Panc1 (cell line): ENCODE measurements around the gene CAVIN2. TPM values are rescaled to one million over a fixed set of nuclear protein-coding genes. Genes with fewer than 3 reads are reported as not detected.
A peak's percentile ranks its signal among the peaks of the same experiment; 100 is the strongest.

Source experiments
- ATAC-seq: fragments of 200-7000 bp; cut with Tn5 transposase; 2 replicates; pipeline ENCODE4 v1.9.1; 2020; ENCODE audit warnings: mild to moderate bottlenecking, moderate library complexity
- BruUV-seq: library from RNA; stranded (reverse); fragments of 400-500 nt; replicated peaks from 2 replicates; lab custom pipeline; 2021; lab: Mats Ljungman, UMichigan
- CTCF ChIA-PET: fragments of 300-600 bp; sonication (Branson Sonifier 250); formaldehyde crosslinking; loops from one replicate; lab custom pipeline; 2022; ENCODE audit warnings: antibody characterized with exemption; lab: Charles Lee
- POLR2A ChIA-PET: fragments of 300-600 bp; sonication (Branson Sonifier 250); formaldehyde crosslinking; loops from one replicate; lab custom pipeline; 2022; ENCODE audit warnings: antibody characterized with exemption; lab: Charles Lee
- DNase-seq: peaks from one replicate; pipeline ENCODE4 v3.0.0-alpha.2; 2010; ENCODE audit warnings: low read depth, low spot score
- H3K27ac ChIP-seq: 2 replicates; pipeline ENCODE4 v1.5.1; 2011; ENCODE audit warnings: mild to moderate bottlenecking, low read length, inconsistent platforms
- H3K27me3 ChIP-seq: fragments of 200-500 bp; sonication (Bioruptor generic); 2 replicates; pipeline ENCODE4 v1.6.0; 2014; ENCODE audit warnings: low read length, inconsistent platforms; ENCODE audit not compliant: control insufficient read depth, insufficient read depth
- H3K36me3 ChIP-seq: fragments of 200-500 bp; sonication (Bioruptor generic); 2 replicates; pipeline ENCODE4 v1.5.1; 2014; ENCODE audit warnings: inconsistent platforms, mild to moderate bottlenecking, low read length, moderate library complexity; ENCODE audit not compliant: control insufficient read depth, insufficient read depth
- H3K4me1 ChIP-seq: 2 replicates; pipeline ENCODE4 v1.5.1; 2011; ENCODE audit warnings: inconsistent platforms, mild to moderate bottlenecking, low read length, moderate library complexity; ENCODE audit not compliant: control insufficient read depth, insufficient read depth
- H3K4me3 ChIP-seq, 2 experiments: 2 replicates each; pipeline ENCODE4 v1.5.1; 2011 to 2012; ENCODE audit warnings: low read depth in 2 of 2, low read length in 2 of 2, mild to moderate bottlenecking in 2 of 2, inconsistent platforms in 1 of 2, moderate library complexity in 1 of 2
- H3K9me3 ChIP-seq: fragments of 200-500 bp; sonication (Bioruptor generic); 2 replicates; pipeline ENCODE4 v1.5.1; 2014; ENCODE audit warnings: low read depth, mild to moderate bottlenecking, inconsistent platforms, low read length, moderate library complexity; ENCODE audit not compliant: control insufficient read depth, insufficient read depth
- POLR2AphosphoS5 ChIP-seq: IDR thresholded peaks from 2 replicates; pipeline ENCODE4 v1.6.1; 2012; ENCODE audit warnings: mild to moderate bottlenecking, low read depth, low read length, moderate library complexity
- SIN3A ChIP-seq: IDR thresholded peaks from 2 replicates; pipeline ENCODE4 v1.6.1; 2012; ENCODE audit warnings: low read depth, mild to moderate bottlenecking, low read length, moderate library complexity, borderline replicate concordance; ENCODE audit not compliant: insufficient read depth
- TCF7L2 ChIP-seq: IDR thresholded peaks from 2 replicates; pipeline ENCODE4 v1.6.1; 2011; ENCODE audit warnings: mild to moderate bottlenecking, low read depth, low read length, inconsistent platforms
- in situ Hi-C: cut with HindIII; loops from 2 replicates; pipeline ENCODE4 v1.10.0; 2016; ENCODE audit warnings: low sequenced_read_pairs, low pct_unique_long_range_greater_than_20kb
- intact Hi-C: fragments of 100-400 bp; cut with micrococcal nuclease; formaldehyde crosslinking; loops from one replicate; pipeline ENCODE4 v1.10.0; 2022; ENCODE audit not compliant: unreplicated experiment
- total RNA-seq: library from RNA; stranded (reverse); gene quantifications from one replicate; pipeline ENCODE4 v1.2.1, GENCODE V29; 2021; ENCODE audit not compliant: unreplicated experiment
- TF ChIP-seq, protein P1 (sequence below): fragments of 450-650 bp; IDR thresholded peaks from 2 replicates; pipeline ENCODE4 v1.5.1; 2017; ENCODE audit warnings: mild to moderate bottlenecking
- TF ChIP-seq, protein P2 (sequence below), 2 experiments: IDR thresholded peaks; 2 replicates each; pipeline ENCODE4 v1.6.1; 2011 to 2012; ENCODE audit warnings: low read depth in 2 of 2, control low read depth in 1 of 2, low read length in 1 of 2, mild to moderate bottlenecking in 1 of 2, moderate library complexity in 1 of 2; ENCODE audit not compliant: insufficient read depth in 1 of 2

CAVIN2 gene
- total RNA-seq, 1 experiment from 2014 or later, result 0.95 TPM

DNA sequence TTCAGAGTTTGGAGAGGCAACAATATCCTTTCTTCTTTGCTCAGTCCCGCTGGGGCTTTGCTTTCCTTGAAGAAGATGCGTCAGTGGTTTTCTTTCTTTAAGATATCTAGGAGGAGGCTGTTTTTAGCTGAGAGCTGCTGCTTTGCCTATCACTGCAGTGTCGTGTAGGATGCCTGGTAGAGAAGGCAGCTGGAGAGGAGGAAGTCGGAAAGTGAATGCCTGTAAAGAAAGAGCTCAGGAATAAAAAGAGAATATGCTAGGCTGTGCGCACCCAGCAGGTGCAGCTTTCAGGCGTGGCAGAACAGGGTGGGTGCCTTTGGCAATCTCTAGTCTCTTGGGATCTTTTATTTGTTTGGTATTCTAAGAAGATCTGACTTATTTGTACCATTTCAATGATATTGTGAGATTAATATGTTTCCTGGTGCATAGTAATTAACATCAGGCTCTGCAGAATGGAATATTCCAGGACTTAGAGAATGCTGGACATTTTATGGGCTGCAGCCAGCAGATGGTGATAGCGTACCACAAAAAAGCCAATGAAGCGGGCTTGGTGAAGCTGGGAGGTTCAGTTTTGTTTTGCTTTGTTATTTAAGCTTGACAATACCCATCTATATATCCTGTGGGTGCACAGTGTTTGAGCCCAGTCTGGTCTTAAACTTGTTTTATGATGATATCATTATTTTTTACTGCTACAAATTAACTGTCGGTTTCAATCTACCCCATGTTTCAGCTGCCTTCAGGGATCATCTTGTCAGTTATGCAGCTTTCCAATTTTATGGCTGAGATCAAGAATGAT is 34.9 kb downstream of the CAVIN2 start:
- ChIA-PET CTCF (interaction anchor here (0.6 to 1.5 kb wide), 4 partner anchors 11 to 1559 kb away, joined by 3 to 27 read pairs (median 4); no protein-coding TSS in a partner anchor), POLR2A (no interaction called here)
- H3K4me3 ChIP-seq, result no peak overlapping the region
- no peaks in the 10 kb centered on the region; the same call in 1 of the 2 replicates for H3K4me1 ChIP-seq
- intact Hi-C loops (loop anchor here (1.0 kb wide), 1 partner anchor 350 kb away; no protein-coding TSS in a partner anchor), in situ Hi-C loops (no loop called here)
- TF ChIP-seq, protein P1, sequence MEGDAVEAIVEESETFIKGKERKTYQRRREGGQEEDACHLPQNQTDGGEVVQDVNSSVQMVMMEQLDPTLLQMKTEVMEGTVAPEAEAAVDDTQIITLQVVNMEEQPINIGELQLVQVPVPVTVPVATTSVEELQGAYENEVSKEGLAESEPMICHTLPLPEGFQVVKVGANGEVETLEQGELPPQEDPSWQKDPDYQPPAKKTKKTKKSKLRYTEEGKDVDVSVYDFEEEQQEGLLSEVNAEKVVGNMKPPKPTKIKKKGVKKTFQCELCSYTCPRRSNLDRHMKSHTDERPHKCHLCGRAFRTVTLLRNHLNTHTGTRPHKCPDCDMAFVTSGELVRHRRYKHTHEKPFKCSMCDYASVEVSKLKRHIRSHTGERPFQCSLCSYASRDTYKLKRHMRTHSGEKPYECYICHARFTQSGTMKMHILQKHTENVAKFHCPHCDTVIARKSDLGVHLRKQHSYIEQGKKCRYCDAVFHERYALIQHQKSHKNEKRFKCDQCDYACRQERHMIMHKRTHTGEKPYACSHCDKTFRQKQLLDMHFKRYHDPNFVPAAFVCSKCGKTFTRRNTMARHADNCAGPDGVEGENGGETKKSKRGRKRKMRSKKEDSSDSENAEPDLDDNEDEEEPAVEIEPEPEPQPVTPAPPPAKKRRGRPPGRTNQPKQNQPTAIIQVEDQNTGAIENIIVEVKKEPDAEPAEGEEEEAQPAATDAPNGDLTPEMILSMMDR, result peak; percentile 83
- TF ChIP-seq, protein P2, sequence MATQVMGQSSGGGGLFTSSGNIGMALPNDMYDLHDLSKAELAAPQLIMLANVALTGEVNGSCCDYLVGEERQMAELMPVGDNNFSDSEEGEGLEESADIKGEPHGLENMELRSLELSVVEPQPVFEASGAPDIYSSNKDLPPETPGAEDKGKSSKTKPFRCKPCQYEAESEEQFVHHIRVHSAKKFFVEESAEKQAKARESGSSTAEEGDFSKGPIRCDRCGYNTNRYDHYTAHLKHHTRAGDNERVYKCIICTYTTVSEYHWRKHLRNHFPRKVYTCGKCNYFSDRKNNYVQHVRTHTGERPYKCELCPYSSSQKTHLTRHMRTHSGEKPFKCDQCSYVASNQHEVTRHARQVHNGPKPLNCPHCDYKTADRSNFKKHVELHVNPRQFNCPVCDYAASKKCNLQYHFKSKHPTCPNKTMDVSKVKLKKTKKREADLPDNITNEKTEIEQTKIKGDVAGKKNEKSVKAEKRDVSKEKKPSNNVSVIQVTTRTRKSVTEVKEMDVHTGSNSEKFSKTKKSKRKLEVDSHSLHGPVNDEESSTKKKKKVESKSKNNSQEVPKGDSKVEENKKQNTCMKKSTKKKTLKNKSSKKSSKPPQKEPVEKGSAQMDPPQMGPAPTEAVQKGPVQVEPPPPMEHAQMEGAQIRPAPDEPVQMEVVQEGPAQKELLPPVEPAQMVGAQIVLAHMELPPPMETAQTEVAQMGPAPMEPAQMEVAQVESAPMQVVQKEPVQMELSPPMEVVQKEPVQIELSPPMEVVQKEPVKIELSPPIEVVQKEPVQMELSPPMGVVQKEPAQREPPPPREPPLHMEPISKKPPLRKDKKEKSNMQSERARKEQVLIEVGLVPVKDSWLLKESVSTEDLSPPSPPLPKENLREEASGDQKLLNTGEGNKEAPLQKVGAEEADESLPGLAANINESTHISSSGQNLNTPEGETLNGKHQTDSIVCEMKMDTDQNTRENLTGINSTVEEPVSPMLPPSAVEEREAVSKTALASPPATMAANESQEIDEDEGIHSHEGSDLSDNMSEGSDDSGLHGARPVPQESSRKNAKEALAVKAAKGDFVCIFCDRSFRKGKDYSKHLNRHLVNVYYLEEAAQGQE (IDR thresholded peaks at IDR 0.05; ENCODE audit: insufficient read depth in 1 of 2, low read depth in 2 of 2, low read length in 1 of 2), result no peak
- TF ChIP-seq SIN3A (no peak), TCF7L2 (no peak)
- ATAC-seq (peak; percentile 94), DNase-seq (peak; percentile 60)
- no peaks in the 10 kb centered on the region for H3K36me3 ChIP-seq
- H3K27me3 ChIP-seq, result no peaks in the 10 kb centered on the region
- H3K27ac ChIP-seq, result no peak overlapping the region
- BruUV-seq, result no TSS peak
- no peaks in the 10 kb centered on the region for H3K9me3 ChIP-seq

DNA sequence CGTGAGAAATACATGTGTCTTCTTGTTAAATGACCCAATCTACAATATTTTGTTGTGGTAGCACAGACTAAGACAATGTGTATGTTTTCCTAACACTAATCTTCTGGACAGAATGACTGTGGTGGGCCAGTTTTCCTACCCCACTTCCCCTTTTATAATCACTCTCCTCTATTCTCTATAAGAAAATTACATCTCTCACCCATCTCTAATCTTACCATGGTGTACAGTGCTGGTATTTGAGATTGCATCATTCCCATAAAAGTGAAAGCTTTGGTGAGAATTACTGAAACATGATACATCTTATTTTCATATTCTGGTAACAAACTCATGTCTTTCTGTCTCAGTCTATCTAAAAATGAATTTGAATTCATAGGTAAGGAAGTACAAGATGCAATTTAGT is 40.5 kb downstream of the CAVIN2 start:
- H3K4me3 ChIP-seq, result no peak overlapping the region
- H3K27ac ChIP-seq, result no peak overlapping the region
- TF ChIP-seq, protein P2 (IDR thresholded peaks at IDR 0.05; ENCODE audit: insufficient read depth in 1 of 2, low read depth in 2 of 2, low read length in 1 of 2), result no peak
- TF ChIP-seq POLR2AphosphoS5 (no peak), TCF7L2 (no peak)
- CTCF ChIA-PET, result no interaction called here
- DNase-seq, result no peak
- H3K4me1 ChIP-seq, result no peaks in the 10 kb centered on the region; the same call in 1 of the 2 replicates
- intact Hi-C loops (no loop called here), in situ Hi-C loops (no loop called here)
- no peak for ATAC-seq
- no TSS peak for BruUV-seq
- no peaks in the 10 kb centered on the region for H3K36me3 ChIP-seq
- H3K27me3 ChIP-seq, result no peaks in the 10 kb centered on the region
- H3K9me3 ChIP-seq, result no peaks in the 10 kb centered on the region
- POLR2A ChIA-PET, result no interaction called here
